Peyer's patch (tissue), 4 donors: Measurements from ENCODE around the gene ATF6.

ENCODE experiments used
- POLR2A ChIP-seq, 2 donors: fragments of 450-650 bp; IDR thresholded peaks; one replicate each; pipeline ENCODE4 v1.5.1; 2017; ENCODE audit warnings: antibody characterized with exemption in 2 of 2, mild to moderate bottlenecking in 2 of 2, moderate library complexity in 2 of 2
- TF ChIP-seq, protein P1 (sequence below), 6 experiments: fragments of 450-650 bp in 4 of 6; fragments of 200-600 bp in 2 of 6; sonication (generic) in 1 of 6; IDR thresholded peaks; one replicate each; pipeline ENCODE4 v1.5.1; 2017 to 2019; ENCODE audit warnings: antibody characterized with exemption in 6 of 6, mild to moderate bottlenecking in 3 of 6, moderate library complexity in 1 of 6

DNA sequence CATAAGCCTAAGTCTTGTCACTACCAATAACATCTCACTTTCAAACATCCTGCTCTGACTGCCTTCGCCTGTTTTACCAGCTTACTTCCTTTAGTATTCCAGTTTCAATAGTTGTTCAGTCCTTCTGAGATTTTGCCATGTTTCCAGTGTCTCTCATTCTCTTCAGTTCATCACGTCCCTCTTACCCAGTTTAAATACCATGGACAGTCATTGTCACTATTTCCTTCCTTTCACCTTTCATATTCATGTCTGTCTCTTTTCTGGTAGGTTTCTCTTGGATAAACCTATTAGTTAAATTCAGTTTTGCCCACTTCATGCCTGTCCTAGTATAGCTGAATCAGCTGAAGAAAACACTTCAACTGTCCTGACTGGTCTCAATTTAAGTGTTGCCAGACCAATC, 5.9 kb downstream of the ATF6 start:
- TF ChIP-seq, protein P1, sequence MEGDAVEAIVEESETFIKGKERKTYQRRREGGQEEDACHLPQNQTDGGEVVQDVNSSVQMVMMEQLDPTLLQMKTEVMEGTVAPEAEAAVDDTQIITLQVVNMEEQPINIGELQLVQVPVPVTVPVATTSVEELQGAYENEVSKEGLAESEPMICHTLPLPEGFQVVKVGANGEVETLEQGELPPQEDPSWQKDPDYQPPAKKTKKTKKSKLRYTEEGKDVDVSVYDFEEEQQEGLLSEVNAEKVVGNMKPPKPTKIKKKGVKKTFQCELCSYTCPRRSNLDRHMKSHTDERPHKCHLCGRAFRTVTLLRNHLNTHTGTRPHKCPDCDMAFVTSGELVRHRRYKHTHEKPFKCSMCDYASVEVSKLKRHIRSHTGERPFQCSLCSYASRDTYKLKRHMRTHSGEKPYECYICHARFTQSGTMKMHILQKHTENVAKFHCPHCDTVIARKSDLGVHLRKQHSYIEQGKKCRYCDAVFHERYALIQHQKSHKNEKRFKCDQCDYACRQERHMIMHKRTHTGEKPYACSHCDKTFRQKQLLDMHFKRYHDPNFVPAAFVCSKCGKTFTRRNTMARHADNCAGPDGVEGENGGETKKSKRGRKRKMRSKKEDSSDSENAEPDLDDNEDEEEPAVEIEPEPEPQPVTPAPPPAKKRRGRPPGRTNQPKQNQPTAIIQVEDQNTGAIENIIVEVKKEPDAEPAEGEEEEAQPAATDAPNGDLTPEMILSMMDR (IDR thresholded peaks at IDR 0.05), result no peak
- TF ChIP-seq POLR2A (IDR thresholded peaks at IDR 0.05), result no peak
